ENCODE results near the gene RNF144A. TPM values are rescaled to one million over a fixed set of nuclear protein-coding genes. Genes with fewer than 3 reads are reported as not detected.

Gene RNF144A
- total and polyA plus RNA-seq, 2 experiments from 2014 or later = 5.4 to 10.1 TPM

DNA sequence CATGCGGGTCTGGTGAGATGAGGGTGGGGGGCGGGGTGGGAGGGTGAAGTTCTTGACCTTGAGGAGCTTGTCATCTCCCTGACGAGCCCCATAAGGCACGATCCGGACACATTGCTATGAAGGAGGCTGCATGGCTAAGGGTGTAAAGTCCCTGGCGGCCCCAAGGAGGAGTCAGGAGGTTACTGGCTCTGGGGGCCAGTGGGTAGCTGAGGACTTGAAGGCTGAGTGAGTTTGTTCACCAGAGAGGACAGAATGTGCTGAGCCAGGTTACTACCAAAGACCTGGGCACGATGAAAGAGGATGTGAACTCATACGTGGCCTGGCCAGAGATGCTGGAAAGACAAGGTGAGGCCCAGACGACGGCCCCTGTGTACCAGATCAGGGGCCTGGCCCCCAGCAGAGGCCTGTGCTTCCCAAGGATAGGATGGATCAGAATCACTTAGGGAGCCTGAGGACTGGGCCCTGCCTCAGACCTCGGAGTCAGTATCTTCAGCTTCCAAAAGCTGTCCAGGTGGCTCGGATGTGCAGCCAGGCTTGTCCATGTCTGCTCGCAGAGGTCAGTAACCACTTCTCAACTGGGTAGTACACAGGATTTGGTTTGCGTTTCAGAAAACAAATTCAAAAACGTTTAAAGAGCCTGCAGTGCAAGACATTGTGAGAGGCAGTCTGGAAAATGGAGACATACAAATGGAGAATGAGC is 110.9 kb downstream of the RNF144A start:
- Histone ChIP-seq H3K27me3 (no peaks in the 10 kb centered on the region), H4K20me1 (ENCODE audit: insufficient read depth, poor library complexity, severe bottlenecking) (no peaks in the 10 kb centered on the region), H3K4me3 (no peak overlapping the region), H3K9me2 (replicated peaks; ENCODE audit: insufficient read depth) (no peaks in the 10 kb centered on the region), H3K4me1 (ENCODE audit: insufficient read depth) (peaks cover 23% of the 10 kb centered on the region), H3K27ac (no peak overlapping the region), H3K9me3 (ENCODE audit: low read depth) (no peaks in the 10 kb centered on the region), H3K4me2 (no peak overlapping the region), H2AFZ (no peak overlapping the region), H3K79me2 (no peaks in the 10 kb centered on the region), H3K36me3 (replicated peaks; ENCODE audit: insufficient read depth, low read depth) (no peaks in the 10 kb centered on the region)
- WGBS (ENCODE audit: low lambda C conversion rate, missing lambda C conversion rate) = 89% methylated on average over 14 of the region's 15 CpGs
- DNase-seq (ENCODE audit: low spot score) = no peak
- TF ChIP-seq EZH2phosphoT487 (IDR thresholded peaks at IDR 0.05; ENCODE audit: low read depth, severe bottlenecking, unreplicated experiment) = no peak
- TF ChIP-seq, protein P1, sequence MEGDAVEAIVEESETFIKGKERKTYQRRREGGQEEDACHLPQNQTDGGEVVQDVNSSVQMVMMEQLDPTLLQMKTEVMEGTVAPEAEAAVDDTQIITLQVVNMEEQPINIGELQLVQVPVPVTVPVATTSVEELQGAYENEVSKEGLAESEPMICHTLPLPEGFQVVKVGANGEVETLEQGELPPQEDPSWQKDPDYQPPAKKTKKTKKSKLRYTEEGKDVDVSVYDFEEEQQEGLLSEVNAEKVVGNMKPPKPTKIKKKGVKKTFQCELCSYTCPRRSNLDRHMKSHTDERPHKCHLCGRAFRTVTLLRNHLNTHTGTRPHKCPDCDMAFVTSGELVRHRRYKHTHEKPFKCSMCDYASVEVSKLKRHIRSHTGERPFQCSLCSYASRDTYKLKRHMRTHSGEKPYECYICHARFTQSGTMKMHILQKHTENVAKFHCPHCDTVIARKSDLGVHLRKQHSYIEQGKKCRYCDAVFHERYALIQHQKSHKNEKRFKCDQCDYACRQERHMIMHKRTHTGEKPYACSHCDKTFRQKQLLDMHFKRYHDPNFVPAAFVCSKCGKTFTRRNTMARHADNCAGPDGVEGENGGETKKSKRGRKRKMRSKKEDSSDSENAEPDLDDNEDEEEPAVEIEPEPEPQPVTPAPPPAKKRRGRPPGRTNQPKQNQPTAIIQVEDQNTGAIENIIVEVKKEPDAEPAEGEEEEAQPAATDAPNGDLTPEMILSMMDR (IDR thresholded peaks at IDR 0.05; ENCODE audit: poor library complexity) = no peak
- no peak for TF ChIP-seq EZH2 (IDR thresholded peaks at IDR 0.05; ENCODE audit: borderline replicate concordance)

DNA sequence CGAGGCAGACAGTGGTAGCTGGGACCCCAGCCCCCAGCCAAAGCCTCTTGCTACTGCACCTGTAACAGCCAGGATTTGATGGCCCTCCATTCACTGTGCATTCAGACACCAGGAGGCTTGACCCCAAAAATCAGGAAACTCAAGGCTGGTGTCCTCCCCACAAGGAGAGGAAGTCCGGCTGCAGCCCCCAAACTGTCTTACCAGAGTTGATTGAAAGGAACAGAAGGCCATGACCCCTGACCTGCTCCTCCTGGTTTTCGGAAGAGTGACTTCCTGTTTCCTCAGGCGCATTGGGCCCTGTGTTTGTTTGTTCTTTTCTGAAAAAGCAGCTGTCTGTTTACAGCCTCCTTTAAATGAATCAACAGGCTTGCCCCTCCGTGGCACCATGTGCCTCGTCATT is 111.6 kb downstream of the RNF144A start:
- Histone ChIP-seq H2AFZ (no peak overlapping the region), H3K9me2 (replicated peaks; ENCODE audit: insufficient read depth) (no peaks in the 10 kb centered on the region), H3K9me3 (ENCODE audit: low read depth) (no peaks in the 10 kb centered on the region), H3K79me2 (no peaks in the 10 kb centered on the region), H3K4me1 (ENCODE audit: insufficient read depth) (peaks cover 17% of the 10 kb centered on the region), H3K4me3 (no peak overlapping the region), H3K27ac (no peak overlapping the region), H3K27me3 (no peaks in the 10 kb centered on the region), H3K36me3 (replicated peaks; ENCODE audit: insufficient read depth, low read depth) (no peaks in the 10 kb centered on the region), H4K20me1 (ENCODE audit: insufficient read depth, poor library complexity, severe bottlenecking) (no peaks in the 10 kb centered on the region), H3K4me2 (no peak overlapping the region)
- no peak for DNase-seq (ENCODE audit: low spot score)
- TF ChIP-seq EZH2phosphoT487 (IDR thresholded peaks at IDR 0.05; ENCODE audit: low read depth, severe bottlenecking, unreplicated experiment) (no peak), EZH2 (IDR thresholded peaks at IDR 0.05; ENCODE audit: borderline replicate concordance) (no peak)
- TF ChIP-seq, protein P1 (IDR thresholded peaks at IDR 0.05; ENCODE audit: poor library complexity) = no peak
- 88% methylated on average over 6 of the region's 6 CpGs for WGBS (ENCODE audit: low lambda C conversion rate, missing lambda C conversion rate)

DNA sequence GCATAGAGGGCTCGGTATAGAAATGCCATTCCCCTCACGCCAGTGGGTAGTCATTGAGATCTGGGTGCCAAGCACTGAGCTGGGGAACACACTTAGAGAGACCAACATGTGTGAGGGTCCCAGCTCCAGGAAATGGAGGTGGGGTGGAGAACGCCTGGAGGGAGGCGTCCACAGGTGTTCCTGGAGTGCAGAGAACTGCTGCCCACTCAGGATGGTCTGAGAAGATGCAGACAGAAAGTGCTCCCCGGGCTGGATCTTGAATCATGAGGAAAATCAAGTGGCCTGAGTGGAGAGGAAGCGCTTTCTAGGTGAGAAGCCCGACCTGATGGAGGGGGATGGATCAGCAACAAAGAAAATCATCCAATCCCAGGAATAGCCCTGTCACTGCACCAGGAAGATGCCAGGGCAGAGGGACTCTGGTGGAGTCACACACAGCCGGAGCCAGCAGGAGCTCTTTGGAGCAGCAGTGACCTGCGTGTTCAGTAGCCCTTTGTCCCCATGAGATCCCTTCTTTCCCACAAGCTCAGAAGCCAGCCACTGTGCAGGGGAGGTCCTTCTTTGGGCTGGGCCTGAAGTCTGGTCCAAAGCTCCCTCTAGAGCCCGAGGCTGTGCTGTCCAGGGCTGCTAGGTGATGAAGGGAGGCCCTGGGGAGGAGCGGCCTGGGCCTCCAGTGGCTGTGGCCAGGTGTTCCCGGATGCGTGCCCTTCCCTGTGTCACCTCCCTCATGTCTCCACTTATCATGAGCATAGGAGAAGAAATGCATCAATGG is 112.3 kb downstream of the RNF144A start:
- TF ChIP-seq EZH2 (IDR thresholded peaks at IDR 0.05; ENCODE audit: borderline replicate concordance) = no peak
- TF ChIP-seq, protein P1 (IDR thresholded peaks at IDR 0.05; ENCODE audit: poor library complexity) = no peak
- no peak for TF ChIP-seq EZH2phosphoT487 (IDR thresholded peaks at IDR 0.05; ENCODE audit: low read depth, severe bottlenecking, unreplicated experiment)
- Histone ChIP-seq H3K4me2 (no peak overlapping the region), H3K4me3 (no peak overlapping the region), H3K79me2 (no peaks in the 10 kb centered on the region), H3K9me2 (replicated peaks; ENCODE audit: insufficient read depth) (no peaks in the 10 kb centered on the region), H3K9me3 (ENCODE audit: low read depth) (no peaks in the 10 kb centered on the region), H3K27ac (no peak overlapping the region), H3K36me3 (replicated peaks; ENCODE audit: insufficient read depth, low read depth) (no peaks in the 10 kb centered on the region), H3K4me1 (ENCODE audit: insufficient read depth) (peaks cover 13% of the 10 kb centered on the region), H3K27me3 (no peaks in the 10 kb centered on the region), H4K20me1 (ENCODE audit: insufficient read depth, poor library complexity, severe bottlenecking) (no peaks in the 10 kb centered on the region), H2AFZ (no peak overlapping the region)
- no peak for DNase-seq (ENCODE audit: low spot score)
- 94% methylated on average over 13 of the region's 13 CpGs for WGBS (ENCODE audit: low lambda C conversion rate, missing lambda C conversion rate)
